Measurements from ENCODE around the gene AP2A2.

- TF ChIP-seq POLR2A (IDR thresholded peaks at IDR 0.05), result no peak
- TF ChIP-seq, protein P1, sequence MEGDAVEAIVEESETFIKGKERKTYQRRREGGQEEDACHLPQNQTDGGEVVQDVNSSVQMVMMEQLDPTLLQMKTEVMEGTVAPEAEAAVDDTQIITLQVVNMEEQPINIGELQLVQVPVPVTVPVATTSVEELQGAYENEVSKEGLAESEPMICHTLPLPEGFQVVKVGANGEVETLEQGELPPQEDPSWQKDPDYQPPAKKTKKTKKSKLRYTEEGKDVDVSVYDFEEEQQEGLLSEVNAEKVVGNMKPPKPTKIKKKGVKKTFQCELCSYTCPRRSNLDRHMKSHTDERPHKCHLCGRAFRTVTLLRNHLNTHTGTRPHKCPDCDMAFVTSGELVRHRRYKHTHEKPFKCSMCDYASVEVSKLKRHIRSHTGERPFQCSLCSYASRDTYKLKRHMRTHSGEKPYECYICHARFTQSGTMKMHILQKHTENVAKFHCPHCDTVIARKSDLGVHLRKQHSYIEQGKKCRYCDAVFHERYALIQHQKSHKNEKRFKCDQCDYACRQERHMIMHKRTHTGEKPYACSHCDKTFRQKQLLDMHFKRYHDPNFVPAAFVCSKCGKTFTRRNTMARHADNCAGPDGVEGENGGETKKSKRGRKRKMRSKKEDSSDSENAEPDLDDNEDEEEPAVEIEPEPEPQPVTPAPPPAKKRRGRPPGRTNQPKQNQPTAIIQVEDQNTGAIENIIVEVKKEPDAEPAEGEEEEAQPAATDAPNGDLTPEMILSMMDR (IDR thresholded peaks at IDR 0.05), result no peak
- no peak for TF ChIP-seq POLR2AphosphoS5 (IDR thresholded peaks at IDR 0.05)
These were observed 15.6 kb upstream of the AP2A2 start for GRCh38 chr11:910044-910588.

All from breast epithelium (tissue), 3 donors.